Measurements from ENCODE around the gene DUT.

Gene DUT

DNA sequence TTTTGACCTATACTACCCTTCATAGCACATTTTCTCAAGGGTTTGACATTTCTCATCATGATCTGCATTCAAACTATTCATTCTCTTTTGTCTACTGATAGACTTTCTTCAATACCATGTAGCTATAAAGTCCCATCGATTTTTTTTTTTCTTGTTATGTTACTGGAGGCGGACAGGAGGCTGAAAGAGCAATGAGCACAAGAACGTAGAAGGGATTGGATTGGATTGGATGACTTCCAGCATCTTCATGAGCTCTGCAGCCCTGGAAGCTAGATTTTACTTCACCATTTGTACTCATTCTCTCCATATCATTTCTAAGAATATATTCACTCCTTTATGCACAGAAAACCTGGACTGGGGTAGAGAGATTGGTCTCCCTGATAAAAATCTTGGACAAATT is 43.2 kb downstream of the DUT start:
- Histone ChIP-seq H3K9me2 (replicated peaks; ENCODE audit: insufficient read depth, low read length) (no peaks in the 10 kb centered on the region), H3K4me2 (ENCODE audit: low read depth, low read length) (no peak overlapping the region), H3F3A (ENCODE audit: insufficient read depth, low read length) (no peaks in the 10 kb centered on the region), H4K20me1 (ENCODE audit: insufficient read depth, low read length) (no peaks in the 10 kb centered on the region), H3K9me3 (replicated peaks; ENCODE audit: insufficient read depth, low read length) (no peaks in the 10 kb centered on the region), H3K9ac (ENCODE audit: low read length) (no peak overlapping the region), H3K27me3 (replicated peaks; ENCODE audit: insufficient read depth, low read length) (no peaks in the 10 kb centered on the region), H3K27ac (ENCODE audit: low read length) (no peak overlapping the region), H3K79me2 (ENCODE audit: low read length) (no peaks in the 10 kb centered on the region), H2AFZ (ENCODE audit: low read length) (no peak overlapping the region), H3K4me3 (ENCODE audit: low read length) (no peak overlapping the region), H3K36me3 (replicated peaks; ENCODE audit: insufficient read depth, low read length) (no peaks in the 10 kb centered on the region), H3K4me1 (ENCODE audit: low read length) (no peaks in the 10 kb centered on the region)
- TF ChIP-seq, protein P1, sequence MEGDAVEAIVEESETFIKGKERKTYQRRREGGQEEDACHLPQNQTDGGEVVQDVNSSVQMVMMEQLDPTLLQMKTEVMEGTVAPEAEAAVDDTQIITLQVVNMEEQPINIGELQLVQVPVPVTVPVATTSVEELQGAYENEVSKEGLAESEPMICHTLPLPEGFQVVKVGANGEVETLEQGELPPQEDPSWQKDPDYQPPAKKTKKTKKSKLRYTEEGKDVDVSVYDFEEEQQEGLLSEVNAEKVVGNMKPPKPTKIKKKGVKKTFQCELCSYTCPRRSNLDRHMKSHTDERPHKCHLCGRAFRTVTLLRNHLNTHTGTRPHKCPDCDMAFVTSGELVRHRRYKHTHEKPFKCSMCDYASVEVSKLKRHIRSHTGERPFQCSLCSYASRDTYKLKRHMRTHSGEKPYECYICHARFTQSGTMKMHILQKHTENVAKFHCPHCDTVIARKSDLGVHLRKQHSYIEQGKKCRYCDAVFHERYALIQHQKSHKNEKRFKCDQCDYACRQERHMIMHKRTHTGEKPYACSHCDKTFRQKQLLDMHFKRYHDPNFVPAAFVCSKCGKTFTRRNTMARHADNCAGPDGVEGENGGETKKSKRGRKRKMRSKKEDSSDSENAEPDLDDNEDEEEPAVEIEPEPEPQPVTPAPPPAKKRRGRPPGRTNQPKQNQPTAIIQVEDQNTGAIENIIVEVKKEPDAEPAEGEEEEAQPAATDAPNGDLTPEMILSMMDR (IDR thresholded peaks at IDR 0.05; ENCODE audit: low read length), result no peak
- TF ChIP-seq EZH2phosphoT487 (IDR thresholded peaks at IDR 0.05; ENCODE audit: low read length) (no peak), EZH2 (optimal IDR thresholded peaks at IDR 0.05; ENCODE audit: low read depth, low read length) (no peak)
- no peak for DNase-seq

DNA sequence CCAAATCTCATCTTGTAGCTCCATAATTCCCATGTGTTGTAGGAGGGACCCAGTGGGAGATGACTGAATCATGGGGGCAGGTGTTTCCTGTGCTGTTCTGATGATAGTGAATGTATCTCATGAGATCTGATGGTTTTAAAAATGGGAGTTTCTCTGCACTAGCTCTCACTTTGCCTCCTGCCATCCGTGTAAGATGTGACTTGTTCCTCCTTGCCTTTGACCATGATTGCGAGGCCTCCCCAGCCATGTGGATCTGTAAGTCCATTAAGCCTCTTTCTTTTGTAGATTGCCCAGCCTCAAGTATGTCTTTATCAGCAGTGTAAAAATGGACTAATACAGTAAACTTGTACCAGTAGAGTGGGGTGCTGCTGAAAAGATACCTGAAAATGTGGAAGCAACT is 44.5 kb downstream of the DUT start:
- no peaks in the 10 kb centered on the region for H3K27me3 ChIP-seq (replicated peaks; ENCODE audit: insufficient read depth, low read length)
- H3K36me3 ChIP-seq (replicated peaks; ENCODE audit: insufficient read depth, low read length), result no peaks in the 10 kb centered on the region
- no peaks in the 10 kb centered on the region for H3K9me2 ChIP-seq (replicated peaks; ENCODE audit: insufficient read depth, low read length)
- H2AFZ ChIP-seq (ENCODE audit: low read length), result no peak overlapping the region
- H3K27ac ChIP-seq (ENCODE audit: low read length), result no peak overlapping the region
- no peaks in the 10 kb centered on the region for H4K20me1 ChIP-seq (ENCODE audit: insufficient read depth, low read length)
- H3F3A ChIP-seq (ENCODE audit: insufficient read depth, low read length), result no peaks in the 10 kb centered on the region
- TF ChIP-seq, protein P1 (IDR thresholded peaks at IDR 0.05; ENCODE audit: low read length), result no peak
- TF ChIP-seq EZH2phosphoT487 (IDR thresholded peaks at IDR 0.05; ENCODE audit: low read length) (no peak), EZH2 (optimal IDR thresholded peaks at IDR 0.05; ENCODE audit: low read depth, low read length) (no peak)
- H3K4me2 ChIP-seq (ENCODE audit: low read depth, low read length), result no peak overlapping the region
- H3K9ac ChIP-seq (ENCODE audit: low read length), result no peak overlapping the region
- H3K4me1 ChIP-seq (ENCODE audit: low read length), result no peaks in the 10 kb centered on the region
- DNase-seq, result no peak
- H3K9me3 ChIP-seq (replicated peaks; ENCODE audit: insufficient read depth, low read length), result no peaks in the 10 kb centered on the region
- no peaks in the 10 kb centered on the region for H3K79me2 ChIP-seq (ENCODE audit: low read length)
- no peak overlapping the region for H3K4me3 ChIP-seq (ENCODE audit: low read length)

DNA sequence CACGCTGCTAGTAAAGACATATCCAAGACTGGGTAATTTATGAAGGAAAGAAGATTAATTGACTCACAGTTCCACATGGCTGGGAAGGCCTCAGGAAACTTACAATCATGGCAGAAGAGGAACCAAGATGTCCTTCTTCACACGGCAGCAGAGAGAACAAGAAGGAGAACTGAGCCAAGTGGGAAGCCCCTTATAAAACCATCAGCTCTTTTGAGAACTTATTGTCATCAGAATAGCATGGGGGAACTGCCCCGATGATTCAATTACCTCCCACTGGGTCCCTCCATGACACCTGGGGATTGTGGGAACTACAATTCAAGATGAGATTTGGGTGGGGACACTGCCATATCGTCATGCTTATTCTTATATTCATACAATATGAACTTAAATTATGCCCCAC is 49.0 kb downstream of the DUT start:
- no peaks in the 10 kb centered on the region for H3K27me3 ChIP-seq (replicated peaks; ENCODE audit: insufficient read depth, low read length)
- TF ChIP-seq EZH2 (optimal IDR thresholded peaks at IDR 0.05; ENCODE audit: low read depth, low read length) (no peak), EZH2phosphoT487 (IDR thresholded peaks at IDR 0.05; ENCODE audit: low read length) (no peak)
- TF ChIP-seq, protein P1 (IDR thresholded peaks at IDR 0.05; ENCODE audit: low read length), result no peak
- no peak overlapping the region for H3K27ac ChIP-seq (ENCODE audit: low read length)
- H2AFZ ChIP-seq (ENCODE audit: low read length), result no peak overlapping the region
- no peaks in the 10 kb centered on the region for H3K79me2 ChIP-seq (ENCODE audit: low read length)
- H4K20me1 ChIP-seq (ENCODE audit: insufficient read depth, low read length), result no peaks in the 10 kb centered on the region
- no peaks in the 10 kb centered on the region for H3K36me3 ChIP-seq (replicated peaks; ENCODE audit: insufficient read depth, low read length)
- H3K4me2 ChIP-seq (ENCODE audit: low read depth, low read length), result no peak overlapping the region
- H3K9ac ChIP-seq (ENCODE audit: low read length), result no peak overlapping the region
- no peaks in the 10 kb centered on the region for H3F3A ChIP-seq (ENCODE audit: insufficient read depth, low read length)
- DNase-seq, result no peak
- no peaks in the 10 kb centered on the region for H3K9me3 ChIP-seq (replicated peaks; ENCODE audit: insufficient read depth, low read length)
- no peaks in the 10 kb centered on the region for H3K4me1 ChIP-seq (ENCODE audit: low read length)
- H3K4me3 ChIP-seq (ENCODE audit: low read length), result no peak overlapping the region
- H3K9me2 ChIP-seq (replicated peaks; ENCODE audit: insufficient read depth, low read length), result no peaks in the 10 kb centered on the region
